DMS114 treated with DMSO at 0.1 percent for 48 hours (cell line): ENCODE results near the gene ELAC1.
A peak's percentile ranks its signal among the peaks of the same experiment; 100 is the strongest.
"Not testable (repeated sequence)": the region's sequence is repeated elsewhere in the genome, so short reads cannot be mapped to it uniquely, and the experiment has no call there.

ENCODE experiments used
- DNase-seq: peaks from one replicate; lab custom pipeline; 2025; ENCODE audit not compliant: unreplicated experiment; lab: John Stamatoyannopoulos, UW

ELAC1 gene, protein sequence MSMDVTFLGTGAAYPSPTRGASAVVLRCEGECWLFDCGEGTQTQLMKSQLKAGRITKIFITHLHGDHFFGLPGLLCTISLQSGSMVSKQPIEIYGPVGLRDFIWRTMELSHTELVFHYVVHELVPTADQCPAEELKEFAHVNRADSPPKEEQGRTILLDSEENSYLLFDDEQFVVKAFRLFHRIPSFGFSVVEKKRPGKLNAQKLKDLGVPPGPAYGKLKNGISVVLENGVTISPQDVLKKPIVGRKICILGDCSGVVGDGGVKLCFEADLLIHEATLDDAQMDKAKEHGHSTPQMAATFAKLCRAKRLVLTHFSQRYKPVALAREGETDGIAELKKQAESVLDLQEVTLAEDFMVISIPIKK

DNA sequence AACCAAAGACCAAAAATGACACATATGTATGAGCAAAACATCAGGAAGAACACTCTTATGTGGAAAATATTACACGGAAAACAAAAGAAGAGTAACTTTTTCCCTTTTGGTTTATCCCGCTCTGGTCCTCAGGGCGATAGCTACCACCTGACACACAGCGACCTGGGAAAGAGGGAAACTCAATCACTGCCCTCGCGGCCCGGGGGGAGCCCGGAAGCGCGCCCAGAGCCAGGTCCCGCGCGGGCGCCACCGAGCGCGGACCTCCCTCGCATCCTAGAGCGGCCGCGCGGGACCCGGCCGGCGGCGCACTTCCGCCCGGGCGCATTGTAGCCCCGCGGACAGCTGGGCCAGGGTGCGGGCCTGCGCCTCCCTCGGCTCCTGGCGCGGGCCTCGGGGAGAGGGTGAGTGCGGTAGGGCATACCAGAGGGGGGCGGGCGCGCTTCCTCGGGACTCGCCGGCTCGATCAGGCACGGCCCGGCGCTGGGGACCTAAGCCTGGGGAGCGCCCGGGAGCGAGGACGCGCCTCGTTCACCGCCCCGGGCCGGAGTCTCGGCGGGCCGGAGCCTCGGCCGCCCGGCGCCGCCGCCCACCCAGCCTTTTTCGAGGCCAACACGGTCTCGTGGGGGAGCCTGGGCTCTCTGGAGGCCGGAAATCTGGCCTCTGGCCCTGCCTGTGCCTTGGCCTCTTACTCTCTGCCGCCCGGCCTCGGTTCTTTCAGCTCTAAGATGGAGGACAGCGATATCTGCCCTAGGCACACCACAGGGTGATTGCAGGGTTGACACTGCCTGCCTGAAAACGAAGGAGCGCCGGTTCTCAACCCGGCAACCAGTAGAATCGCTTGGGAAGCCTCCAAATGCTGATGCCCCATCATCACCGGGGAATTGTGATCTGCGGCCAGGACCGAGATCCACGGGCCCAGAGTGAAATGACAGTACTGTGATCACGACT, at the start of gene ELAC1:
Gene ELAC1 (plus strand): TSS at position 327 of the 948 bp plus-strand sequence. CDS start 6,365 bp downstream, outside the sequence.
- DNase-seq, result peak; percentile 33

DNA sequence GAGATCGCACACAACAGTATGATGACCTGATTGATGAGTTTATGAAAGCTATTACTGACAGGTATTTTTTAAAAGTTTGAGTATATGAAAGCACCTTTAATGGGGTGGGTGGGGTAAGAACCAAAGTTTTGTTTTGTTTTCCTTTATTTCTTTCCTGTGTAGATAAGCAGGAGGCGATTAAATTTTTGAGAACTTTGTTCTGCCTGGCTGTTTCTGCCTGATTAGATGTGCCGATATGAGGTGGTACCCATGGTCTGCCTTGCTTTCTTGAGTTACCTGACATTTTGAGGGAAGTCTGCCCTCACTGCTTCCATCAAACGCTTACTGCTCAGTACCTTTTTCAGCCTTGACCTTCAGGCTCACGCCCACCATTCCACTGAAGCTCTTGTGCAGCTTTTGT, 49.7 kb upstream of the ELAC1 start:
- DNase-seq, result no peak

DNA sequence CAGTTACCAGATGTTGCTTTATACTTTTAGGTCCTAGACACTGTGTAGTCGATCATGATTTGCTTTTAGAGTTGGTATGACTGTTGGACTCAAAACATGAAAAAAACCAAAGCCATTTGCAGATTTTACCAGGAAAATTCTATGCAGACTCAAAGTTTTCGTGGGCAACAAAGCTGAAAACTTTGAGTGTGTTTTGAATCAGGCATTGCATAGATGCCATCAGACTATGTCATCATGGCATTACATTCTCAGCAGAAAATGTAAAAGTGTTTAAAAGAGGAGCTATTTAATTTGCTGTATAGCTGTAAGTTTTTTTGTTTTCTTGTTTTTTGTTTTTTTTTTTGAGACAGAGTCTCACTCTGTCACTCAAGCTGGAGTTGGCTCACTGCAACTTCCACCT, 43.5 kb upstream of the ELAC1 start:
- no peak for DNase-seq

DNA sequence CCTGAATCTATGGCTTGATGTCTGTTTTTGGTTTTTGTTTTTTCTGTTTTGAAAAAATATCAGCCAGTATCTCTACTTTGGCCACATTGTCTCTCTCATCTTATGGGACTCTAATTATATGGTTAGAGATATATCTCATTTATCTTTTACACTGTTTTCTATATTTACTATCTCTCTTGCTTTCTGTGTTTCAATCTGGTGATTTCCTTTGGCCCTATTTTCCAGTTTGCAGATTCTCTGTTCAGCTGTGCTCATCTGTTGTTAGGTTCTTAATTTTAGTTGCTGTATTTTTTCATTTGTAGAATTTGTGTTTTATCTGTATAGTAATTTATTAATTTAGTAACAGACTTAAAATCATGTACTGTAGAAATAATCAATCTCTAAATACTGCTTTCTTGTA, 41.3 kb upstream of the ELAC1 start:
- no peak for DNase-seq

DNA sequence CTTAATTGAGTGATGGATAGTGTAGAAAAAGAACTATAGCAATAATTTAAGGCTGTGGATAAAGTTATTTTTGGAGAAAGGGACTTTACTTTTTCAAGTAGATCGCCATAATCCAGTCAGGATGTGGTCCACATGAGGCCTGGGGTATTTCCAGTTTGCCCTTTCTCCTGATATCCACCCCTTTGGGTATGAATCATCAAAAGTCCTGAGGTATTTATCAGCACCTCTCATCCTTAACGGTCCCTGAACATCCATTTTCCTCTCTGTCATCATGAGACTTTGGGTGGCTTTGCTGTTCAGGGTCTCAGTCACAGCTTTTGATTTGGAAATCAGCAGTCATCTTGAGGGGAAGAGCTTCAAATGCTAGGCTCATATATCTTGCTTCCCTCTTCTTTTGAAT, 39.3 kb upstream of the ELAC1 start:
- DNase-seq, result no peak

DNA sequence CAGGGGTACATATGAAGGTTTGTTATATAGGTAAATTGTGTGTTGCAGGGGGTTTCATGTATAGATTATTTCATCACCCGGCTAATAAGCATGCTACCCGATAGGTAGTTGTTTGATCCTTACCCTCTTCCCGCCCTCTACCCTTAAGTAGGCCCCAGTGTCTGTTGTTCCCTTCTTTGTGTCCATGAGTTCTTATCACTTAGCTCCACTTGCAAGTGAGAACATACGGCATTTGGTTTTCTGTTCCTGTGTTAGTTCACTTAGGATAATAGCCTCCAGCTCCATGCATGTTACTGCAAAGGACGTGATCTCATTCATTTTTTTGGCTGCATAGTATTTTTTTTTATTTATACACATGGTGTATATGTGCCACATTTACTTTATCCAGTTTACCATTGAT, 34.2 kb upstream of the ELAC1 start:
- no peak for DNase-seq

DNA sequence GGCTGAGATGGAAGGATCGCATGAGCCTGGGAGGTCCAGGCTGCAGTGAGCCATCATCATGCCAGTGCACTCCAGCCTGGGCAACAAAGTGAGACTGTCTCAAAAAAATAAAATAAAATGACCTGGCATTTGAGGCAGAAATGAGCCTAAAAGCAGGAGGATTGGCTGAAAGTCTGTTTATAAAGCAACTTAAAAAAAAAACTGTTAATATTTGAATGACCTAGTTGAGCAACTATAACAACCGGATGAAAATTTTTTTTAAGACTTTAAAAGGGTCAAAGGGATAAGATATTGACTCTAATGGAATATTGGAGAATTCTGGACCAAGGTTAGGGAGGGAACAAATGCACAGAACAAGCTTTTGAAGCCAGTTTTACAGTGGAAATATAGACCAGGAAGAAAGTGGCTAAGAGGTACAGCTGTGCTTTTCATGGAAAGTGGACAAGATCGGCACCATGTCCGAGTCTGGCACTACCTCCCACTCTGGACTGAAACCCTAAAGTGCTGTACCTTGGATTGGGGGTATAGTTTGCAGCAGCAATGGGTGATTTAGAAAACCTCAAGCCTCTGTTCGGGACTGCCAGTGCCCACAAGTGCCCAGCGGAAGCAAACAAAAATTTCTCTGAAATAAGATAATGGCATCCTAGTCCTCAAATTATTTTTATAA, 33.2 kb upstream of the ELAC1 start:
- DNase-seq, result no peak

DNA sequence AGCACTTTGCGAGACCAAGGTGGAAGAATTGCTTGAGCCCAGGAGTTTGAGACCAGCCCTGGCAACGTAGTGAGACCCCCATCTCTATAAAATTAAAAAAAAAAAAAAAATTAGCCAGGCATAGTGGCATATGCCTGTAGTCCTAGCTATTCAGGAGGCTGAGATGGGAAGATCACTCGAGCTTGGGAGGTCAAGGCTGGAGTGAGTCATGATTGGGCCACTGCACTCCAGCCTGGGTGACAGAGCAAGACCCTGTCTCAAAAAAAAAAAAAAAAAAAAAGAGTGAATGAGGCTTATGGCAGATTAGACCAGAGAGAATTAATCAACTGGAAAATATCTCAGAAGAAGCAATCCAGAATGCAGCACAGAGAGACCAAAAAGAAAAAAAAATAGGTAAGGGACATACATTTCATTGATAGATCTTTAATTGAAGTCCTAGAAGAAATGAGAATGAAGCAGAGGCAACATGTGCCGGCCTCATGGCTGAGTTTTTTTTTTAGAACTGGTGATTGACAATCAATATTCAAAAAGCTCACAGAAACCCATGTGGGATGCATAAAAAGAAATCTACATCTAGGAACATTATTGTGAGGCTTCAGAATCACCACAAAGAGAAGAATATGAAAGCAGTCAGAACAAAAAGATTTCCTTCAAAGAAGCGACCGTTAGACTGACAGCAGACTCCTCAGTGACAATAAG, 32.2 kb upstream of the ELAC1 start:
- DNase-seq, result no peak

DNA sequence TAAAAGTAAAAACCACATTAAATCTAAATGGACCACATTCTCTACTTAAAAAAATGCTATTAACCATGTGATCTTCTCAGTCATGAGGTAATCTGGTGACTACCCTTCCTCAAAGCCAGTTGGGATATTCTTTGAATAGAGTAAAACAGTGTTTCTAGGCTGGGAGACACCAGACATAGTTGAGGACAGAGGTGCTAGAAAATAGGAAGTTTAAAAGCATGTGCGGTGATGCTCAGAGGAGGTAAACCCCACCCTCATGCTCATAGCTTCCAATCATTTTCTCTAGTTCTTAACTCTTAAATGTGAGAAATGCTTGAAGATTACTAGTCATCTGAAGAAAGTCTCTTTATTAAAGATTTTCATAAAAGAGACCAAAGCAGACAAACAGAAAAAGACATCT, 30.7 kb upstream of the ELAC1 start:
- DNase-seq, result no peak

DNA sequence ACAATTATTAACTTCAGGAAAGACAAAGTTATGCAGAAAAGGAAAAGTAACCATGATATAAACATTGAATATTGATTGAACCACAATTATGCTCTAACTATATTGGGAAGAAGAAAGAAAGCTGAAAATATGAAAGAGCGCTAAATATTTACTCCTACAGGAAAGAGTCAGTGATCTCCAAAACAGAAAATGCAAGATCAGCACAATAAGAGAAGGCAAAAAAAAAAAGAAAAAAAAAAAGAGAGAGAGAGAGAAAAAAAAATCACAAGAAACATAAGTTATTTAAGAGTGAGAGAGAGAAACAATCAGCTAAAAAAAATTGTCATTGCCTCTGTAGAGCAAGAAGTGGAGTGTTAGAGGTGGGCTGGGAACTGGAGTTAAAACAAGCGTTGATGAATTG, 28.9 kb upstream of the ELAC1 start:
- no peak for DNase-seq

DNA sequence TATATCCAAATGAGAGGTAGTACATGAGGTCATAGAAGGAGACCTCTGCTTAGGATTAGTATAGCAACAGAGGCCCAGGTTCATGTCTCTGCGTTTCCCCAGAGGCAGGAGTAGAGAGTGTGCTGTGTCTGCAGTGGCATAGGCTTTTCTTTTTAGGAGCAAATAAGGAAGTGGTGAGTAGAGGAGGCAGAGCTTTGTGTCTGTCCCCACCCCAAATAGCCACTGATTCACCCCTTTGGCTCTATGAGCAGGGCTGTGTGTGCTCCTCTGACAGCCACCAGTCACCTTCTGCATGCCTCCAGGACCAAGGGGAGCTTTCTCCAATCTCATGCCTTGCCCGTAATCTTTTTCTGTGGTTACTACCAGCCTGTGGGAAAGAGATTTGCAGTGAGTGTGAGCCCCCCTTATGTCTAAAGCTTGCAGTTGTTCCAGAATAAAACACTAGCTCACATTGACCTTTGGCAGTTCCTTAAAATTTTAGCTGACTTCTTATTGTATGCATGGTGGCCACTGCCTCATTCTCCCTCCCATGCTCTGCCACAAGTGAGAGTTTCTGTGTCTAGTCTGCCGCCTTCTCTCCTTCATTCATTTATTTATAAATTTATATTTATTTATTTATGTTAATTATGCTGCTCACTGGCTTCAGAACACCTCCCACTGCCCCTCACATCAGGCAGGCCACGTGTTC, 23.5 kb upstream of the ELAC1 start:
- no peak for DNase-seq

DNA sequence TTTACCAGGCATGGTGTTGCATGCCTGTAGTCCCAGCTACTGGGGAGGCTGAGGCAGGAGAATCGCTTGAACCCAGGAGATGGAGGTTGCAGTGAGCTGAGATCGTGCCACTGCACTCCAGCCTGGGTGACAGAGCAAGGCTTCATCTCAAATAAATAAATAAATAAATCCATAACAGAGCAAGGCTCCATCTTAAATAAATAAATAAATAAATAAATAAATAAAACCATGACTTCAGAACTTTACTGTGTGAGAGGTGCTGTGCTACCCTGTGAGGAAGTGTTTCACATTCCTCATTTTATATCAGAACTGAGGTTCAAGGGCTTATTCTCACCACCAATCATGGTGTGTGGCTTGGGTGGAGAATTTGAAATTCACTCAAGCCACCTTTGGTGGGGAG, 21.9 kb upstream of the ELAC1 start:
- DNase-seq, result not testable (repeated sequence)

DNA sequence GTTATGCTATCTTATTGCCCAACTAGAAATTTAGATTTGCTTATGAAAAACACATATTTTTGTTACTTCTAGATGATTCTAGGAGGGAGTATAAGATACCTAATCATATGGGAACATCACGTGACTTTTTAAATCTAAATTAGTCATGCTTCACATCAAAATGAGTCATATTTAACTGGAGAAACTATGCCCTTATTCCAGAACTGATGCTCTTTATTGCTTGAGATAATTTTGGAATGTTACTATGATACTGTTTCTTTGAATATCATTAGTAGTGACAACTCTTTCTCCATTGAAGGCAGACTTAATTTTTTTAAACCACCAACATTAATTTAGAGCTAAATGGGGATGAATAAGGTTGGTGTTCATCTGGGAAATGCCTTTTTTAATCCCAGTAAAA, 19.9 kb upstream of the ELAC1 start:
- DNase-seq, result no peak

DNA sequence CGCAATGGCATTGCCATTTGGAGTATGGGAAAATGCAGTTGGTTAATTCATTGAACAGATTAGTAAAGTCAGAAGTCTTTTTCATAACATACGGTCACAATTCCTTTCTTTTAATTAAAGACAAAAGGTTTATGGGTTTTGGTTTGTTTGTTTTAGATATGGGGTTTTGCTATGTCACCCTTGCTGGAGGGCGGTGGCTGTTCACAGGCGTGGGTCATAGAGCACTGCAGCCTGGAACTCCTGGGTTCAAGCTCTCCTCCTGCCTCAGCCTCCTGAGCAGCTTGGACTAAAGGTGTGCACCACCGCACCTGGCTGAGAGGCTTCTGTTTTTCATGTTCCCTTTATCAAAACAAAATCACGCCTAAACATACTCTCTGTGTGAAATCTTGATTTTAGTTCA, 18.7 kb upstream of the ELAC1 start:
- no peak for DNase-seq

DNA sequence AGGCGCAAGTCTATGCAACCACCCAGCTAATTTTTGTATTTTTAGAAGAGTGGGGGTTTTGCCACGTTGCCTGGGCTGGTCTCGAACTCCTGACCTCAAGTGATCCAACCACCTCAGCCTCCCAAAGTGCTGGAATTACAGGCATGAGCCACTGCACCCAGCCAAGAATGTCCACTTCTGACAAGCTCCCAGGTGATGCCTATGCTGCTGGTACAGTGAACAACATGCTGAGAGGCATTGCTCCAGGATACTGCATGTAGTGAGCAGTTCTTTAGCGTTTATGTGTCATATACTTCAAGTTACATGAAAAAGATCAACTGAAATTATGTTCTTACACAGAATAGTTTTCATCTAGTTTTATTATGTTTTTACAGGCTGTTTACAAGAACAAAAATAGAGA, 17.2 kb upstream of the ELAC1 start:
- DNase-seq, result no peak

DNA sequence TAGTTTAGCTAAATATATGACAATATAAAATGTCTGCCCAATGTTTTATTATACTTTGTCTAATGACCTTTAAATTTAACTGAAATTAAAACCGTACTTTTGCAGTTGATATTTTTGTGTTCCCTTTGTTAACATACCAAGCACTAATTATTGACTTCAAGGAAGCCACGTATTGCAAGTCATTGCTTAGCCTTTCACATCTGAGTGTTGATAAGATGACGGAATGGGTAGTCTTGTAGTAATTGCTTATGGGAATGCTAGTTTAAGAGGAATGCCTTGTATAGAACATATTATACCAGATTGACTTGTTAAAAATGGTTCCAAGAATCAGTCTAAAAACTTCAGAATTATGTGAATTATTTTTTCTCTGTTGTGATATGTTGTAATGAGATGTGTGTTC, 14.0 kb upstream of the ELAC1 start:
- DNase-seq, result no peak

DNA sequence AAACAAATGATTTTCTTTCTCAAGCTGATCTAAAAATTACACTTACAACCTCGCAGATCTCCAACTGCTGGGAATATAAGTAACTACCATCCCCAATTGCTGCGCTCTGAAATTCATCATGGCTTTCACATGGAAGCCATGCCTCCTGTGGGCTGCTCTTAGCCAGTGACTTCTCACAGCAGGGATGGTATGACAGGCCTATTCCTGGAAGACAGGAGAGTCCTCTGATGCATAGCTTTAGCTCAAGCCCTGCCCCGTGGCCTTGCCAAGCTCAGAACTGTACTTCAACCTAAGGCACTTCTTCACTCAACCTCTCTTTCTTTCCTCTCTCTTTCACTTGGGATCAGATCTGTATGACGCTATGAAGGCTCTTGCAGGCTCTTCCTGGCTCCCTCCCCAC, 12.6 kb upstream of the ELAC1 start:
- no peak for DNase-seq

DNA sequence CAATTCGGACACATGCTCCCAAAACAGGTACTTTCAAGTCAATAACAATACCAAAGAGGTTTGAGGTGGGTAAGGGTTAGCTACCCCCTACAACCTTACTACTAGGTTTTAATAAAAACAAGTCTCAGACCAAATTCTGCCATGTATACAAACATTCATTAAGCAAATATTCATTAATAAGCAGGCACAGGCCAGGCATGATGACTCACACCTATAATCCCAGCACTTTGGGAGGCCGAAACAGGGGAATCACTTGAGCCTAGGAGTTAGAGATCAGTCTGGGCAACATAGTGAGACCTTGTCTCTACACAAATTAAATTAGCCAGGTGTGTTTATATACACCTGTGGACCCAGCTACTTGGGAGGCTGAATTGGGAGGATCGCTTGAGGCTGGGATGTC, 11.7 kb upstream of the ELAC1 start:
- no peak for DNase-seq

DNA sequence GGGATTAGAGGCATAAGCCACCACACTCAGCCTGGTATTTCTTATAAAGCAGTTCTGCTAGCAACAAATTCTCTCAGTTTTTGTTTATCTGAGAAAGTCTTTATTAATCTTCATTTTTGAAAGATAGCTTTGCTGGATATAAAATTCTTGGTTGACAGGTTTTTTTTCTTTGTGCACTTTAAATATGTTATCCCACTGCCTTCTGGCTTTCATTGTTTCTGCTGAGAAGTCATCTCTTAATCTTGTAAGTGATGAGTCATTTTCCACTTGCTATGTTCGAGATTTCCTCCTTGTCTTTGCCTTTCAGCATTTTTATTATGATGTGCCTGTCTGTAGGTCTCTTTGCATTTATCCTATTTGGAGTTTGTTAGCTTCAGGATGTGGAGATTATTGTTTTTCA, 5.9 kb upstream of the ELAC1 start:
- no peak for DNase-seq

DNA sequence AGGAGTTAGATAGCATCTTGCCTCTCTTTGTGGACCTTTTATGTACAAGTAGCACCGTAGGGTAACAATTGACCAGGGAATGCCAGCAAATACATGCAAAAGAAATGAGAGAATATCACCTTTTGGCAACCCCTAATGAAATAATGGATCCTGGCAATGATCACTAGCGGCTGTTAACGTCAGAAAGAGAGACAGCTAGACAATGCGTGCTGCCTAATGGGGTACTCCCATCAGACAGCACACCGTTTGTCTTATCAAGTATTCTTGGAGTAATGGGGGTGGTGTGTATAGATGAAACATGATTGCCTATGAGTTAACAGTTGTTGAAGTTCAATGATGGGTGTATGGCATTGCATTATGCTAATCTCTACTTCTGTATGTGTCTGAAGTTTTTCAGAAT, 1.6 kb downstream of the ELAC1 start:
- DNase-seq, result no peak

DNA sequence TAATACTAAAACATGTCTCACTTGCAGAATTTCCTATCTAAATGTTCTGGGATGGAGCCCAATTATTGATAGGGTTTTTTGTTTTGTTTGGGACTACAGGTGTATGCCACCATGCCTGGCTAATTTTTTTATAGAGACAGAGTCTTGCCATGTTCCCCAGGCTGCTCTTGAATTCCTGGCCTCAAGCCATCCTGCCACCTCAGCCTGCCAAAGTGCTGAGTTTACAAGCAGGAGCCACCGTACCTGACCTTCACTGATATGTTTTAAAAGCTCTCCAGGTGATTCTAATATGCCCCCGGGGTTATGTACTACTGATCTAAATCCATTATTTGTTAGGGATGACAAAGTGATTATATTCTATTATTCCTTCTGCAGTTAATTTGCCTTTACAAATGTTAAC, 2.2 kb downstream of the ELAC1 start:
- DNase-seq, result no peak
